ENCODE data around the gene NPL. TPM values are rescaled to one million over a fixed set of nuclear protein-coding genes. Genes with fewer than 3 reads are reported as not detected.

NPL gene
- total and polyA plus RNA-seq, 9 of the 15 experiments (the other 6 are each of a cell fraction or from before 2014, with no cell fraction given): 9.9 to 22.3 (median 14.2) TPM

DNA sequence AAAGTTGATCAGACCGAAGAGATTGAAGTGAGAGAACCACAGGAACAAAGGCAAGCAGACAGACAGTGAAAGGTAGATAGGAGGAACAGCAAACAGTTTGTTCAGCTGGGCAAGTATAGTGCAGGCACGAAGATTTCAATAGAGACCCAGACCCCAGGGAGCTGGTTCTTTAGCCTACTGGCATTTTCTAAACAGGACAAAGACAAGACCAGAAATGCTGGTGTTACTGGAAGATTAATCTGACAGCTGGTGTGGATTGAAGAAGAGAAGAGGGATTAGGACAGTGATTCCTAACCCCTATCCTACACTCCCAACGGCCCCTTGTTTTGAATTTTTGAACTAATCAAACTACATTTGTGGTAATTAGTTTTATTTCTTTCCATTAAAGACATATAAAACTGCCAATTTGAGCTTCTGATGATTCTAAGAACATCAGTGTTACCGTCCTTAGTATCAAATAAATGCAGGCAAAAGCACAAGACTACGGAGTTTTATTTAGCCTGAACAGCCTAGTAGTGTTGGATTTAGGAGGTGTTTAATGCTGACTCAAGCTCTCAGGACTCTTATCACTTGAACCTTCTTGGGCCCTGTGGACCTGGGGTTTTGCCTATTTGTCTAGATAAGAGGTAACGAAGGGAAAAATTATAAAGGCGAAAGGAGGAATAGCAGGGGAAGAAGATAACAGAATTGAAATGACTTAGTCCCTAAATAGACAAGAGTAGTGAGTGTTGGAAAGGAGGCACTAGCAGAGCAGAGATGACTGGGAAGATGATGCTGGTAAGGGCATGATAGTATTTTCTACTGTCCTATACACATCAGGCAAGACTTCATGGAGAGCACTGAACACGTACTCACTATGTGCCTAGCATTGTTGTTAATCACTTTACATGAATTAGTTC, 2.0 kb downstream of the NPL start (continued):
- TF ChIP-seq, protein P1, sequence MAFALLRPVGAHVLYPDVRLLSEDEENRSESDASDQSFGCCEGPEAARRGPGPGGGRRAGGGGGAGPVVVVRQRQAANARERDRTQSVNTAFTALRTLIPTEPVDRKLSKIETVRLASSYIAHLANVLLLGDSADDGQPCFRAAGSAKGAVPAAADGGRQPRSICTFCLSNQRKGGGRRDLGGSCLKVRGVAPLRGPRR (CRISPR knock-in tag; IDR thresholded peaks at IDR 0.05): no peak
- TF ChIP-seq, protein P2, sequence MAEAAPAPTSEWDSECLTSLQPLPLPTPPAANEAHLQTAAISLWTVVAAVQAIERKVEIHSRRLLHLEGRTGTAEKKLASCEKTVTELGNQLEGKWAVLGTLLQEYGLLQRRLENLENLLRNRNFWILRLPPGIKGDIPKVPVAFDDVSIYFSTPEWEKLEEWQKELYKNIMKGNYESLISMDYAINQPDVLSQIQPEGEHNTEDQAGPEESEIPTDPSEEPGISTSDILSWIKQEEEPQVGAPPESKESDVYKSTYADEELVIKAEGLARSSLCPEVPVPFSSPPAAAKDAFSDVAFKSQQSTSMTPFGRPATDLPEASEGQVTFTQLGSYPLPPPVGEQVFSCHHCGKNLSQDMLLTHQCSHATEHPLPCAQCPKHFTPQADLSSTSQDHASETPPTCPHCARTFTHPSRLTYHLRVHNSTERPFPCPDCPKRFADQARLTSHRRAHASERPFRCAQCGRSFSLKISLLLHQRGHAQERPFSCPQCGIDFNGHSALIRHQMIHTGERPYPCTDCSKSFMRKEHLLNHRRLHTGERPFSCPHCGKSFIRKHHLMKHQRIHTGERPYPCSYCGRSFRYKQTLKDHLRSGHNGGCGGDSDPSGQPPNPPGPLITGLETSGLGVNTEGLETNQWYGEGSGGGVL (CRISPR knock-in tag; IDR thresholded peaks at IDR 0.05): no peak
- TF ChIP-seq SMARCC2 (IDR thresholded peaks at IDR 0.05; ENCODE audit: low read depth) (peak; percentile 99), SETDB1 (IDR thresholded peaks at IDR 0.05; ENCODE audit: low read length) (no peak), HMG20B (CRISPR knock-in tag; IDR thresholded peaks at IDR 0.05) (no peak), SRSF3 (IDR thresholded peaks at IDR 0.05; ENCODE audit: insufficient read depth, low read length) (no peak), GABPA (tag; conservative IDR thresholded peaks at IDR 0.05; ENCODE audit: low read depth) (no peak), TCF7L2 (IDR thresholded peaks at IDR 0.05; ENCODE audit: low read depth, low read length) (no peak), MTA2 (IDR thresholded peaks at IDR 0.05; ENCODE audit: low read depth) (peak; percentile 98), TBP (optimal IDR thresholded peaks at IDR 0.05; ENCODE audit: low read depth, low read length) (peak; percentile 40)
- TF ChIP-seq, protein P3, sequence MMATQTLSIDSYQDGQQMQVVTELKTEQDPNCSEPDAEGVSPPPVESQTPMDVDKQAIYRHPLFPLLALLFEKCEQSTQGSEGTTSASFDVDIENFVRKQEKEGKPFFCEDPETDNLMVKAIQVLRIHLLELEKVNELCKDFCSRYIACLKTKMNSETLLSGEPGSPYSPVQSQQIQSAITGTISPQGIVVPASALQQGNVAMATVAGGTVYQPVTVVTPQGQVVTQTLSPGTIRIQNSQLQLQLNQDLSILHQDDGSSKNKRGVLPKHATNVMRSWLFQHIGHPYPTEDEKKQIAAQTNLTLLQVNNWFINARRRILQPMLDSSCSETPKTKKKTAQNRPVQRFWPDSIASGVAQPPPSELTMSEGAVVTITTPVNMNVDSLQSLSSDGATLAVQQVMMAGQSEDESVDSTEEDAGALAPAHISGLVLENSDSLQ (IDR thresholded peaks at IDR 0.05): peak; percentile 16; the same call in 1 of the 2 replicates
- TF ChIP-seq, protein P4, sequence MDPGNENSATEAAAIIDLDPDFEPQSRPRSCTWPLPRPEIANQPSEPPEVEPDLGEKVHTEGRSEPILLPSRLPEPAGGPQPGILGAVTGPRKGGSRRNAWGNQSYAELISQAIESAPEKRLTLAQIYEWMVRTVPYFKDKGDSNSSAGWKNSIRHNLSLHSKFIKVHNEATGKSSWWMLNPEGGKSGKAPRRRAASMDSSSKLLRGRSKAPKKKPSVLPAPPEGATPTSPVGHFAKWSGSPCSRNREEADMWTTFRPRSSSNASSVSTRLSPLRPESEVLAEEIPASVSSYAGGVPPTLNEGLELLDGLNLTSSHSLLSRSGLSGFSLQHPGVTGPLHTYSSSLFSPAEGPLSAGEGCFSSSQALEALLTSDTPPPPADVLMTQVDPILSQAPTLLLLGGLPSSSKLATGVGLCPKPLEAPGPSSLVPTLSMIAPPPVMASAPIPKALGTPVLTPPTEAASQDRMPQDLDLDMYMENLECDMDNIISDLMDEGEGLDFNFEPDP (CRISPR knock-in tag; IDR thresholded peaks at IDR 0.05): no peak
- TF ChIP-seq, protein P5, sequence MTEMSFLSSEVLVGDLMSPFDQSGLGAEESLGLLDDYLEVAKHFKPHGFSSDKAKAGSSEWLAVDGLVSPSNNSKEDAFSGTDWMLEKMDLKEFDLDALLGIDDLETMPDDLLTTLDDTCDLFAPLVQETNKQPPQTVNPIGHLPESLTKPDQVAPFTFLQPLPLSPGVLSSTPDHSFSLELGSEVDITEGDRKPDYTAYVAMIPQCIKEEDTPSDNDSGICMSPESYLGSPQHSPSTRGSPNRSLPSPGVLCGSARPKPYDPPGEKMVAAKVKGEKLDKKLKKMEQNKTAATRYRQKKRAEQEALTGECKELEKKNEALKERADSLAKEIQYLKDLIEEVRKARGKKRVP (CRISPR knock-in tag; IDR thresholded peaks at IDR 0.05): peak; percentile 68
- TF ChIP-seq, protein P6, sequence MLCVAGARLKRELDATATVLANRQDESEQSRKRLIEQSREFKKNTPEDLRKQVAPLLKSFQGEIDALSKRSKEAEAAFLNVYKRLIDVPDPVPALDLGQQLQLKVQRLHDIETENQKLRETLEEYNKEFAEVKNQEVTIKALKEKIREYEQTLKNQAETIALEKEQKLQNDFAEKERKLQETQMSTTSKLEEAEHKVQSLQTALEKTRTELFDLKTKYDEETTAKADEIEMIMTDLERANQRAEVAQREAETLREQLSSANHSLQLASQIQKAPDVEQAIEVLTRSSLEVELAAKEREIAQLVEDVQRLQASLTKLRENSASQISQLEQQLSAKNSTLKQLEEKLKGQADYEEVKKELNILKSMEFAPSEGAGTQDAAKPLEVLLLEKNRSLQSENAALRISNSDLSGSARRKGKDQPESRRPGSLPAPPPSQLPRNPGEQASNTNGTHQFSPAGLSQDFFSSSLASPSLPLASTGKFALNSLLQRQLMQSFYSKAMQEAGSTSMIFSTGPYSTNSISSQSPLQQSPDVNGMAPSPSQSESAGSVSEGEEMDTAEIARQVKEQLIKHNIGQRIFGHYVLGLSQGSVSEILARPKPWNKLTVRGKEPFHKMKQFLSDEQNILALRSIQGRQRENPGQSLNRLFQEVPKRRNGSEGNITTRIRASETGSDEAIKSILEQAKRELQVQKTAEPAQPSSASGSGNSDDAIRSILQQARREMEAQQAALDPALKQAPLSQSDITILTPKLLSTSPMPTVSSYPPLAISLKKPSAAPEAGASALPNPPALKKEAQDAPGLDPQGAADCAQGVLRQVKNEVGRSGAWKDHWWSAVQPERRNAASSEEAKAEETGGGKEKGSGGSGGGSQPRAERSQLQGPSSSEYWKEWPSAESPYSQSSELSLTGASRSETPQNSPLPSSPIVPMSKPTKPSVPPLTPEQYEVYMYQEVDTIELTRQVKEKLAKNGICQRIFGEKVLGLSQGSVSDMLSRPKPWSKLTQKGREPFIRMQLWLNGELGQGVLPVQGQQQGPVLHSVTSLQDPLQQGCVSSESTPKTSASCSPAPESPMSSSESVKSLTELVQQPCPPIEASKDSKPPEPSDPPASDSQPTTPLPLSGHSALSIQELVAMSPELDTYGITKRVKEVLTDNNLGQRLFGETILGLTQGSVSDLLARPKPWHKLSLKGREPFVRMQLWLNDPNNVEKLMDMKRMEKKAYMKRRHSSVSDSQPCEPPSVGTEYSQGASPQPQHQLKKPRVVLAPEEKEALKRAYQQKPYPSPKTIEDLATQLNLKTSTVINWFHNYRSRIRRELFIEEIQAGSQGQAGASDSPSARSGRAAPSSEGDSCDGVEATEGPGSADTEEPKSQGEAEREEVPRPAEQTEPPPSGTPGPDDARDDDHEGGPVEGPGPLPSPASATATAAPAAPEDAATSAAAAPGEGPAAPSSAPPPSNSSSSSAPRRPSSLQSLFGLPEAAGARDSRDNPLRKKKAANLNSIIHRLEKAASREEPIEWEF (CRISPR knock-in tag; IDR thresholded peaks at IDR 0.05): peak; percentile 81; the same call in 1 of the 2 replicates

Data from K562 (cell line).